Activated naive CD8-positive, alpha-beta T cell treated with anti-CD3 and anti-CD28 coated beads for 36 hours (primary cell): Measurements from ENCODE around the gene SYPL1. TPM values are rescaled to one million over a fixed set of nuclear protein-coding genes. Genes with fewer than 3 reads are reported as not detected.

ENCODE experiments used
- DNase-seq: peaks from one replicate; pipeline ENCODE4 v3.0.0; 2021
- H3K27ac Mint-ChIP-seq: one replicate; pipeline ENCODE4 v1.8.0; 2022; ENCODE audit warnings: mild to moderate bottlenecking, moderate library complexity, mixed read lengths
- H3K27me3 Mint-ChIP-seq: one replicate; pipeline ENCODE4 v1.8.0; 2022; ENCODE audit warnings: mild to moderate bottlenecking, mixed read lengths
- H3K36me3 Mint-ChIP-seq: one replicate; pipeline ENCODE4 v1.8.0; 2021; ENCODE audit warnings: mild to moderate bottlenecking, mixed read lengths
- H3K4me1 Mint-ChIP-seq: one replicate; pipeline ENCODE4 v1.8.0; 2021; ENCODE audit warnings: mixed read lengths
- H3K4me3 Mint-ChIP-seq: one replicate; pipeline ENCODE4 v1.8.0; 2022; ENCODE audit warnings: mild to moderate bottlenecking, moderate library complexity, mixed read lengths
- H3K9me3 Mint-ChIP-seq: one replicate; pipeline ENCODE4 v1.8.0; 2022; ENCODE audit warnings: mixed read lengths
- total RNA-seq, 2 experiments: library from RNA; stranded (reverse); gene quantifications; one replicate each; pipeline ENCODE4 v1.2.3, GENCODE V29; 2021

SYPL1 gene
- total RNA-seq, 2 experiments from 2014 or later = 41.6 to 42.8 TPM

DNA sequence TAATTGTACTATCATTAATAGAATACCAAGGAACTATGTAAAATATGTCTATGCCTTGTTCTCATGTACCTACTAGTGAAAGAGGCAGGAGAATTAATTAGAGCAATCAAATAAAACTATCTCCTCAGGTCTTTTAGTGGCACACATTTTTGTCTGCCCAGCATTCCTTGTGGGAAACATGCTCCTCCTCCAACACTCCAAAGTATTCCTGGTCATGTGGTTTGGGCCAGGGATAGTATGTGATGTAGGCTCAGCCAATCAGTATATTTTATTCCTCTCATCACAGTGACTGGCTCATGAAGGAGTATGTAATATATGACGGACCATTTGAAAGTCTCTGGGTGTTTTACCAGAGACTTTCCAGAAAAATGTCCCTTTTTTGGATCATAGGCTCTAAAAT, 16.7 kb upstream of the SYPL1 start:
- Mint-ChIP-seq H3K4me1 (peaks cover 13% of the 10 kb centered on the region), H3K27me3 (peaks cover 3% of the 10 kb centered on the region), H3K36me3 (no peaks in the 10 kb centered on the region), H3K9me3 (no peaks in the 10 kb centered on the region), H3K27ac (no peak overlapping the region), H3K4me3 (no peak overlapping the region)
- DNase-seq = no peak

DNA sequence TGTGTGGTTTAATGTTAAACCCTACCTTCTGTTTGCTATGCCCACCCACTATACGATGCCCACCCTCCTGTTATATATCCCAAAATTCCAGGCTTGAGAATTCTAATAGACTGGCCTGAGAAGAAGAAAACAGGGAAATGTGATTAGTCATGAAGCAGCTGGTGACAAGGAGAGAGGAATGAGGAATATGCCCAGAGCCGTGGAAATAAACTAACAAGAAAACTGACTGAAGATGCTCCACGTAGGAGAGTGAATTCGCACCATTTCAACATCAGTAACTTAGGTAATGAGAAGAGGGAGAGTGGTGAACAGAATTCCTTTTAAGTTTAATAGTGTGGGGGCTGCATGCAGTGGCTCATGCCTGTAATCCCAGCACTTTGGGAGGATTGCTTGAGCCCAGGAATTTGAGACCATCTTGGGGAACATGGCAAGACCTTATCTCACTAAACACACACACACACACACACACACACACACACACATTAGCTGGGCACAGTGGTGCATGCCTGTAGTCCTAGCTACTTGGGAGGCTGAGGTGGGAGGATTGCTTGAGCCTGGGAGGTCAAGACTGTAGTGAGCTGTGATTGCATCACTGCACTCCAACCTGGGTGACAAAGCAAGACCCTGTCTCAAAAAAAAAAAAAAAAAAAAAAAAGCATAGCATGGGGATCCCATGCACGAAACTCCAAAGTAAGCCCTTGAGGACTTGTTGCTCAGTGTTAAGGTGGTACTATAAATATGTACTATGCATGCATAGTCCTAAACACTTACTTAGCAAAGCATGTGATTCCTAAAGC, 16.1 kb upstream of the SYPL1 start:
- Mint-ChIP-seq H3K36me3 (no peaks in the 10 kb centered on the region), H3K4me3 (no peak overlapping the region), H3K9me3 (no peaks in the 10 kb centered on the region), H3K27me3 (peaks cover 3% of the 10 kb centered on the region), H3K4me1 (peaks cover 13% of the 10 kb centered on the region), H3K27ac (no peak overlapping the region)
- no peak for DNase-seq

DNA sequence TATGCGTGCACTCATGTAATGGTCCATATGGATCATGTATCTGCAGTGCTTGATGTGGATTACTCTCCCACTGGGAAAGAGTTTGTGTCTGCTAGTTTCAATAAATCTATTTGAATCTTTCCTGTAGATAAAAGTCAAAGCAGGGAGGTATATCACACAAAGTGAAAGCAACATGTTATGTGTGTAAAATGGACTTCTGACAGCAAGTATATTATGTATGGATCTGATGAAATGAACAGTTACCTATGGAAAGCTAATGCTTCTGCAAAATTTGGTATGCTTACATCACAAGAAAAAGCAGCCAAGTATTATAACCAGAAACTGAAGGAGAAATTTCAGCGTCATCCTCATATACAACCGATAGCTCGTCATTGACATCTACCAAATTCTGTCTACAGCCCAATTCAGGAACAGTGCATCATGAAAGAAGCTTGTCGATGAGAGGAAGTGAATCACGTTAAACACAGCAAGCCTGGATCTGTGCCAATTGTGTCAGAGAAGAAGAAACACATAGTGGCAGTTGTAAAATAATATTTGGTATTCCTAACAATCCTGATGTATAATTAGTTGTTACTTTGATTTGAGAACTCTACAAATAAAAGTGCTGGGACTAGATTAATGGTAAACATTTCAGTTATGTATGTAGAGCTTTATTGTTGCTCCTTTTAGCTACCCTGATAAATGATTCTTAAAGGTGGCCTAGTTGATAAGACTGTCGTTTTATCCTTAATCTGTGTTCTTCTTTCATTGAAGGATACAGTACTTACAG, 14.2 kb upstream of the SYPL1 start:
- Mint-ChIP-seq H3K27me3 (no peaks in the 10 kb centered on the region), H3K4me1 (peaks cover 17% of the 10 kb centered on the region), H3K9me3 (no peaks in the 10 kb centered on the region), H3K4me3 (peak overlapping the region; percentile 64), H3K36me3 (no peaks in the 10 kb centered on the region), H3K27ac (peak overlapping the region; percentile 54)
- peak; percentile 13 for DNase-seq

DNA sequence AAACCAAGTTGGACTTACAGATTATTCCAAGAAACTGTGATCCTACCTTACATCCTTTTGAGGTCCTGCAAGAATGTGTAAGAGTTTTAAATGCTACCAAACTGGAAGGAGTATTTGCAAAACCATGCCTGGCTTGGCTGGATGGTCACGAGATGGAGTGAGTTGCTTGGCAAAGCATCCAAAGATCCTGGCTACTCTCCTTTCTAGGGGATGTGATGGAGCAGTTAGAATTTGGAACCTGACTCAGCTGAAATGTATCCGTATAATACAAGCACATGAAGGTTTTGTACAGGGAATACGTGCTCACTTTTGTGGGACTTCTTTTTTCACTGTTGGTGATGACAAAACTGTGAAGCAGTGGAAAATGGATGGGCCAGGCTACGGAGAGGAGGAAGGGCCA, 13.3 kb upstream of the SYPL1 start:
- Mint-ChIP-seq H3K27ac (no peak overlapping the region), H3K36me3 (no peaks in the 10 kb centered on the region), H3K27me3 (no peaks in the 10 kb centered on the region), H3K9me3 (no peaks in the 10 kb centered on the region), H3K4me3 (no peak overlapping the region), H3K4me1 (peaks cover 21% of the 10 kb centered on the region)
- no peak for DNase-seq

DNA sequence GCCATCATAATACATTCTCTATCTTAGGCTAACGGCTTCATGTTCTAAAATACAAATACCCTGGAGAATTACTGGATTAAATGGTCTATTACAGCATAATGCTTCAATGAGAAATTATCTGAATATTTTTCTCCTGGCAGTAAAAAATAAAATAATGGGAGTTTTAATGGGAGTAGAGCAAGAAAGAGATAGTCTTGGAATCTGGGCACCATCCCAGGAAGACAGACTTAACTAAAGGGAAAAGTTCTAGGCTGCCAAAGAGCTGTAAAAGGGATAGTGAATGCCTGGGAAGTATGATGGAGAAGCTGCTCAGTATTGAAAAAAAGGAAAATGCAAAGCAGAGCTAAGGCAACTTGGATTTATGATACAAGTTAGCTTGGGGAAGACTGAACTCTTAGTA, 12.1 kb upstream of the SYPL1 start:
- Mint-ChIP-seq H3K27ac (no peak overlapping the region), H3K4me3 (no peak overlapping the region), H3K4me1 (peaks cover 25% of the 10 kb centered on the region), H3K36me3 (no peaks in the 10 kb centered on the region), H3K27me3 (no peaks in the 10 kb centered on the region), H3K9me3 (no peaks in the 10 kb centered on the region)
- no peak for DNase-seq

DNA sequence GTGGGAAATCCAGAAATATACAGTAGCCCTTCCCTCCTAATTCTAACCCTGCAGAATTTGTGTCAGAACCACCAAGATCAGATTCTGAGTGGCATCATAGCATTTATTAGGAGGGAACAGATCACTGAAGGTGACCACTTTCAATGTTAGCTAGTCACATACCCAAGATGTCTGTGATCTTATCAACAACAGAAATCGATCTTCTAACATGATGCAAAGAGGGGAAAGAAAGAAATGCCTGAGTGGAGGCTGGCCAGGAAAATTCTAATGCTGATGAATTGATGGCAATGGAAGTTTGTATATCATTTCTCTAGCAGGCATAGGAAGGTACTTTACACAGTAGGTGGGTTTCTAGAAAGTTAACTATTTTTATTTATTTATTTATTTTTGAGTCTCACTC, 10.6 kb upstream of the SYPL1 start:
- H3K4me3 Mint-ChIP-seq = no peak overlapping the region
- no peaks in the 10 kb centered on the region for H3K9me3 Mint-ChIP-seq
- no peaks in the 10 kb centered on the region for H3K27me3 Mint-ChIP-seq
- no peak overlapping the region for H3K27ac Mint-ChIP-seq
- no peak for DNase-seq
- no peaks in the 10 kb centered on the region for H3K36me3 Mint-ChIP-seq
- peaks cover 25% of the 10 kb centered on the region for H3K4me1 Mint-ChIP-seq

DNA sequence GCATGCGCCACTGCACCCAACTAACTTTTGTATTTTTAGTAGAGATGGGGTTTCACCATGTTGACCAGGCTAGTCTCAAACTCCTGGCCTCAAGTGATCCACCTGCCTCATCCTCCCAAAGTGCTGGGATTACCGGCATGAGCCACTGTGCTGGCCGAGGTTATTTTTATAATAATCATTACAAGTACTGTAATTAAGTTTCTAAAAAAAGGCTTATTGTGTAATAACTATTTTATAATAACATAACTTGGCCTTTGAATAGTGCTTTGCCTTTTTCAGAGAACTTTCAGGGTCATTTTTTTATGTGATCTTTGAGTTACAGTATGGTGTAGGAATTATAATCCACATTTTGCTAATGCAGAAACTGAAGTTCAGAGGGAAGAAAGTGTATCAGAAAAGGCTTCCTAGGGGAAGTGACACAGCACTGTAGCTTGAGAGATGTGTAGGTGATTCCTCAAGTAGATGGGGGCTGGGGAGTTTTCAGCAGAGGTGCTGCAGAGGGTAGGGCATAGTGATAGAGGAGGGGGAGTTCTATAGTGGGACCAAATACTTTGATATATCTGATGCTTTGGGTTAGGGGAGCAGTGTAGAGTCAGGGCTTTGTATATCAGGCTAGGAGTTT, 9.2 kb upstream of the SYPL1 start:
- Mint-ChIP-seq H3K27ac (no peak overlapping the region), H3K4me3 (no peak overlapping the region), H3K36me3 (no peaks in the 10 kb centered on the region), H3K4me1 (peaks cover 29% of the 10 kb centered on the region), H3K27me3 (no peaks in the 10 kb centered on the region), H3K9me3 (no peaks in the 10 kb centered on the region)
- DNase-seq = no peak

DNA sequence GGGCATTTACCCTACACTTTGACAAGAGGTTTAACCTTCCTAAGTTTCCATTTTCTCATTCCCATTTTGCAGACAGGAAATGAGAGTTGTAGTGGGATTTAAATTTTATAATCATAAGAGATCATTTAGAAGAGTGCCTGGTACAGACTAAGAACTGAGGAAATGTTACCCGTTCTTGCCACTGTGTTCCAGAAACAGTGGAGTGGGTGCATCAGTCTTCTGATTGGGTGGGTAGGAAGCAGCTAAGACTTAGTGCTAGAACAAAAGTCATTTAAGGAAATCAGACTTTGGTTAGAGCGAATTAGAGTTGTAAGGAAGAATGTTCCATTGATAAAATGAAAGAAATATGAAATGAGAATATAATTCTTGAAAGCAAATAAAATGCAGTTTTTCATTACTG, 8.4 kb upstream of the SYPL1 start:
- Mint-ChIP-seq H3K27ac (no peak overlapping the region), H3K9me3 (no peaks in the 10 kb centered on the region), H3K4me1 (peaks cover 29% of the 10 kb centered on the region), H3K36me3 (no peaks in the 10 kb centered on the region), H3K27me3 (no peaks in the 10 kb centered on the region), H3K4me3 (no peak overlapping the region)
- DNase-seq = no peak

DNA sequence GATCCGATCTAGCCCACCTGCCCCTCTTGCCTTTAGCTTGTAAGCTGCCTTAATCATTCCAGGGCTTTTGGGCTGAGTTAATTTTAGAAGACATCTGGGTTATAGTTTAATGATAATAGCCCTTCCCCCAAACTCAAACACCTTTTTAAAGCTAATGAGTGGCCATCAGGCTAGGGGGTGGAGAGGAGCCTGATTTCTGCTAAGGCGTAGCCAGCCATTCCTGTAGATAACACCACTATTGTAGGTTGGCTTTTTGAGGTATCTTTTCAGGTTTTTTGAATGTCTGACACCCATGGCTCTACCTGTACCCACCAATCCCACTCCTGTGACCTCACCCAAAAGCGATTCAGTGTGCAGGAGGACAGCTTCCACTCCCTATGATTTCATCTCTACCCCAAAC, 7.6 kb upstream of the SYPL1 start:
- Mint-ChIP-seq H3K9me3 (no peaks in the 10 kb centered on the region), H3K4me3 (no peak overlapping the region), H3K36me3 (no peaks in the 10 kb centered on the region), H3K27ac (no peak overlapping the region), H3K27me3 (no peaks in the 10 kb centered on the region), H3K4me1 (peaks cover 33% of the 10 kb centered on the region)
- DNase-seq = no peak

DNA sequence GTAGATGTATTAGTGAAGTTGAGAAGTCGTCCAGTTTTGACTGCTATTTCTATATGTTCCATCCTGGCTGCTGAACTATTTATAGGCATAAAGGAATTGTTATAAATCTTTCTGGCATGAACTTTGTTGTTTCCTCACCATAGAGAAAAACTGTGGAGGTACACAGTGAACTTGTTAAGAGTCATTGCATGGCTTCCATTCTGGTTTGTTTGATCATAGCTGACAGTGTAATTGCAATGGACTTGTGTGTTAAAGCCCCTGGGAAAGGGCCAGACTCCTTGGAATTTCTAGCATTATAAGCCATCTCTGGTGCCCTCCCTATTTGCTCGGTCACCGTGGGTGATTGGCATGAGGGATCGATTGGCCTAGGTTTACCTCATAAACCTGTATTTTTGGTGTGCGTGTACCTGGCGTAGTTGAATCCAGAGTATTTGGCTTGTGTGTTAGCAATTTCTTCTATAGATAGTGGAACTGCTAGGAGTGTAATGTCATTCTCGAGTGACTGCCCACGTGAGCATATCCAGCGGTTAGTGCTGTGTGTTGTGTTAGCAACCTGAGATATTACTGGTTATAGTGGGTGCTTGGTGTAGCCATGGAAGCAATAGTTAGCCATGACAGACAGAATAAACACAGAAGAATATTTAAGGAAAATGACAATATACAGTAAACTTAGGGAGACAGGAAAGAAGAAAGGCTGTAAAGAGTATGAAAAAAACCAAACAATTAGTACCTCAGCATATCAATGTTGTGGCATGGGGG, 5.9 kb upstream of the SYPL1 start:
- Mint-ChIP-seq H3K9me3 (no peaks in the 10 kb centered on the region), H3K4me1 (peaks cover 47% of the 10 kb centered on the region), H3K36me3 (no peaks in the 10 kb centered on the region), H3K27me3 (no peaks in the 10 kb centered on the region), H3K27ac (no peak overlapping the region), H3K4me3 (no peak overlapping the region)
- no peak for DNase-seq

DNA sequence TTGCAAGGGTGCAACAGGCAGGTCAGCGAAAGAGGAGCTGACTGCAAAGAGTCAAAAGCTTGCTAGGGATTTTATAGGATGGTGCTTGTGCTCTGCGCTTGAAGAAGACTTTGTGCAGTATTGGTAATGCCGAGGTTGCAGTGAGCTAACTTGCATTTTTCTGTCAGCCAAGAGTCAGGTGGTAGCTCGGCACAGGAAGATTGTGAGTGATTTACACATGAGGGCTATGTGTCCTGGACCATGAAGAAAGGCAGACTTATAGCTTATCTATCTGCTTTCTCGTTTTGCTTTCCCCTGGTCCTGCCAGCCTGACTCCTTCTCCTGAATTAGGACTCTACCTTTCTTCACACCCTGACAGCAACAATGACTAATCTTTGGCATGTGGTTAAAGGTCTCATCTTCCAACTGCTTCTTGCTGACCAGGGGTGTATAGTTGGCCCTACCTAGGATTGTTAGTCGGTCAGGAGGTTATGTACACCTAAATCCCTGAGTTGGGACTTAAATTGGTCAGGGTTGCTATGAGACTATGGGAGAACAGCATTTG, 4.1 kb upstream of the SYPL1 start:
- Mint-ChIP-seq H3K27ac (peak overlapping the region; percentile 19), H3K9me3 (no peaks in the 10 kb centered on the region), H3K36me3 (no peaks in the 10 kb centered on the region)

DNA sequence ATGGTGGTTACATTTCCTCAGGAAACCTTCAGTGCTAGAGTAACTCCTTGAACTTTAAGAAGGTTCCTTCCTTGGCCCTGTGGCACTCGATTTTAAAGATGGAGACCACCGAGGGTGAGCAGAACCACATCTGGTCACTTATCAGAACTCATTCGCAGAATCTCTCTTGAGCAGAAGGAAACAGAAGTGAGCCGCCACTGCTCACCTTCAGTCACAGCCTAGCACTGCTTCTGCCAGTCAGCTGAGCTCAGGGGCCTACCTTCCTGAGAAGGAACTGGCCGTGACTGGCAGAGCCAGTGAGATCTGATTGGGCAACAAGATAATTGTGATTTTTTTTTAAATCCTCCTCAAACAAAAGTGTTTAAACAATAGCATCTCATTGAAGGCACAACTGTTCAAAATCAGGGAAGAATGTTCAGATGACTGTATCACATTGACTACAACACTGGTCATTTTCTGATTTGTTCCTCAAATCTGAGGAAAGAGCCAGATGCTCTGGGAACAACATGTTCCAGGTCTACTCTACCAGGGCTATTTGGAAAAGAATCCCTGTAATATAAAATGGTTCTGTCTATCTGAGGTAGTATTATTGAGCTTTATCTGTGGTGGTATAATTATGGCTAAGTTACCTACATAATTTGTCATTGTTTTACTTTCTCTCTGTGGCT, 2.7 kb upstream of the SYPL1 start:
- Mint-ChIP-seq H3K4me3 (peak overlapping the region; percentile 35), H3K36me3 (peaks cover 5% of the 10 kb centered on the region), H3K4me1 (peaks cover 52% of the 10 kb centered on the region), H3K27me3 (no peaks in the 10 kb centered on the region), H3K9me3 (no peaks in the 10 kb centered on the region), H3K27ac (peak overlapping the region; percentile 83)
- peak; percentile 33 for DNase-seq

More for the DNA sequence above, 4.1 kb upstream of the SYPL1 start:
- Mint-ChIP-seq H3K4me3 (no peak overlapping the region), H3K27me3 (no peaks in the 10 kb centered on the region), H3K4me1 (peaks cover 48% of the 10 kb centered on the region)
- DNase-seq = no peak

DNA sequence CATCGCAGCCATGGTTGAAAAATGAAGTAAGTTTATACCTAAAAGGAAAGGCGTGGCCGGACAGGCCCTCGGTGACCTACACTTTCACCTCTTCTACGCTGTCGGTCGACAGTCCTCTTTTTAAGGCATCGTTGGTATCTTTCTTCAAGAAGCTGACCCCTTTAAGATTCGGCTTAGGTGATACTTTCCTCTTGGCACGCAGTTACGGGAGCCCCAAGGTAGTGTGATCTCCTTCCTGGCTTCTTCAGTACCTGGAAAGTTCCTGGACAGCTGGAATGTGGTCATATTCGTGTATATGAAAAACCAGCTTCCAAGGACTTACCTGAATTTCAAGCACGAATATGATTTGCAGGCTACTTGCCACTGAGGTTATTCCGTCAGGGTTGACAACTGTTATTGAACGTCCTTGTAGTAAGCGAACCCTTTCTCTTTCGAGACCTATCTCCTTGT, 885 bp upstream of the SYPL1 start:
- Mint-ChIP-seq H3K9me3 (no peaks in the 10 kb centered on the region), H3K36me3 (peaks cover 6% of the 10 kb centered on the region), H3K4me1 (peaks cover 68% of the 10 kb centered on the region), H3K27me3 (no peaks in the 10 kb centered on the region), H3K27ac (peak overlapping the region; percentile 96), H3K4me3 (peak overlapping the region; percentile 91)
- no peak for DNase-seq

DNA sequence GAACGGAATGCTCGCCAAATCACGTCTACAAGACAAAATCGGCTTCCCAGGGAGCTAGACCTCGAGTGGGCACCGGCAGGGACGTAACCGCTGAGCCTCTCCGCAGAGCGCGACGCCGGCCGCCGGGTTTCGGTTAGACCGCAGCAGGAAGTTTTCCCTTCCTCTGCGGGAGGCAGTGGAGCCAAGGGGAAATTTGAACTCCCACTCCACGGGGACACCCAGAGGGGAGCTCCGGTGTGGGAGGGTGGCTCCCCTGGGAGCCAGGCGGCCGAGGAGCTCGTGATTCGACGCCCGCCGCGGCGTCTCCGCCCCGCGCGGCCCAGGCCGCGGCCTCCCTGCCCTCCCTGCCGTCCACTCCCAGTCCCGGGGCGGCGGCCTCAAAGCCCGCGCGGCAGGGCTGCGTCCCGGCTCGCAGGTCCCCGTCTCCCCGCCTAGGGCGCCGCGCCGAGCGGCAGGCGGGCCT, 426 bp downstream of the SYPL1 start:
- Mint-ChIP-seq H3K27me3 (no peaks in the 10 kb centered on the region), H3K4me3 (peak overlapping the region; percentile 91), H3K36me3 (peaks cover 6% of the 10 kb centered on the region), H3K9me3 (no peaks in the 10 kb centered on the region), H3K4me1 (peaks cover 63% of the 10 kb centered on the region), H3K27ac (peak overlapping the region; percentile 96)
- DNase-seq = peak; percentile 56
